ENCODE measurements around the gene CCDC175.

CCDC175 gene

GRCh38 chr14:59532419-59532818, 44.2 kb downstream of the CCDC175 start:
- no peak for ATAC-seq

DNA sequence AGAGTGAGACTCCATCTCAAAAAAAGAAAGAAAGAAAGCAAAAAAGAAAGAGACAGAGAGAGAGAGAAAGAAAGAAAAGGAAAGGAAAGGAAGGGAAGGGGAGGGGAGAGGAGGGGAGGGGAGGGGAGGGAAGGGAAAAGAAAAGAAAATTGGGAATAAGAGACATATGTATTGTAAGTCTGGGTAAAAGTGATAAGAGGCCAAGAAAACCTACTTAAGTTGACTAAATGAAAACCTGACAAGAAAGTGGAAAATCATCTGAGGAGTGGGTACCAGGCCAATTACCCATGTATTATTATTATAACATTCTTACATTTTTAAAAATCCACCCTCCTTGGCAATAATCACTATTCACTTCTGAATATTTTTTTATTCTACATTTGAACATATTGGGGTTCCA, 46.3 kb downstream of the CCDC175 start:
- ATAC-seq = no peak
- TF ChIP-seq GLIS3 (CRISPR knock-in tag; IDR thresholded peaks at IDR 0.05) (no peak), ZNF8 (CRISPR knock-in tag; IDR thresholded peaks at IDR 0.05) (no peak), CREB5 (CRISPR knock-in tag; IDR thresholded peaks at IDR 0.05; ENCODE audit: low read depth) (no peak), SNAI2 (CRISPR knock-in tag; IDR thresholded peaks at IDR 0.05) (no peak), PATZ1 (CRISPR knock-in tag; IDR thresholded peaks at IDR 0.05; ENCODE audit: borderline replicate concordance) (no peak), POU6F1 (CRISPR knock-in tag; IDR thresholded peaks at IDR 0.05; ENCODE audit: borderline replicate concordance, low read depth) (no peak), BACH2 (CRISPR knock-in tag; IDR thresholded peaks at IDR 0.05; ENCODE audit: borderline replicate concordance) (no peak), PPARA (CRISPR knock-in tag; IDR thresholded peaks at IDR 0.05; ENCODE audit: borderline replicate concordance) (no peak), ZFP30 (CRISPR knock-in tag; IDR thresholded peaks at IDR 0.05) (no peak), ZNF565 (CRISPR knock-in tag; conservative IDR thresholded peaks at IDR 0.05; ENCODE audit: low read depth) (no peak), OSR1 (CRISPR knock-in tag; IDR thresholded peaks at IDR 0.05) (no peak), ESRRG (CRISPR knock-in tag; IDR thresholded peaks at IDR 0.05) (no peak), RARB (CRISPR knock-in tag; IDR thresholded peaks at IDR 0.05) (no peak), ZNF70 (CRISPR knock-in tag; IDR thresholded peaks at IDR 0.05) (no peak), ISL1 (CRISPR knock-in tag; IDR thresholded peaks at IDR 0.05) (no peak), ZC3H10 (CRISPR knock-in tag; IDR thresholded peaks at IDR 0.05) (no peak), ARNTL (CRISPR knock-in tag; IDR thresholded peaks at IDR 0.05; ENCODE audit: borderline replicate concordance, low read depth) (no peak), TCF4 (CRISPR knock-in tag; IDR thresholded peaks at IDR 0.05; ENCODE audit: borderline replicate concordance) (no peak), TSHZ2 (CRISPR knock-in tag; IDR thresholded peaks at IDR 0.05) (no peak)

More at GRCh38 chr14:59532419-59532818, 44.2 kb downstream of the CCDC175 start:
- no peak for TF ChIP-seq RARB (CRISPR knock-in tag; IDR thresholded peaks at IDR 0.05)
- TF ChIP-seq ARNTL (CRISPR knock-in tag; IDR thresholded peaks at IDR 0.05; ENCODE audit: borderline replicate concordance, low read depth) = no peak
- no peak for TF ChIP-seq ZFP3 (CRISPR knock-in tag; IDR thresholded peaks at IDR 0.05)
- TF ChIP-seq ZNF8 (CRISPR knock-in tag; IDR thresholded peaks at IDR 0.05) = no peak
- TF ChIP-seq ISL1 (CRISPR knock-in tag; IDR thresholded peaks at IDR 0.05) = no peak
- TF ChIP-seq CSDC2 (CRISPR knock-in tag; IDR thresholded peaks at IDR 0.05) = no peak
- no peak for TF ChIP-seq PPARA (CRISPR knock-in tag; IDR thresholded peaks at IDR 0.05; ENCODE audit: borderline replicate concordance)
- no peak for TF ChIP-seq ZNF70 (CRISPR knock-in tag; IDR thresholded peaks at IDR 0.05)

GRCh38 chr14:59529189-59529588, 47.4 kb downstream of the CCDC175 start:
- TF ChIP-seq ESRRG (CRISPR knock-in tag; IDR thresholded peaks at IDR 0.05) (no peak), SNAI2 (CRISPR knock-in tag; IDR thresholded peaks at IDR 0.05) (no peak), BACH2 (CRISPR knock-in tag; IDR thresholded peaks at IDR 0.05; ENCODE audit: borderline replicate concordance) (no peak), ZC3H10 (CRISPR knock-in tag; IDR thresholded peaks at IDR 0.05) (no peak), TOX (CRISPR knock-in tag; IDR thresholded peaks at IDR 0.05; ENCODE audit: borderline replicate concordance) (no peak), PPARA (CRISPR knock-in tag; IDR thresholded peaks at IDR 0.05; ENCODE audit: borderline replicate concordance) (no peak), ZNF565 (CRISPR knock-in tag; conservative IDR thresholded peaks at IDR 0.05; ENCODE audit: low read depth) (no peak), RARB (CRISPR knock-in tag; IDR thresholded peaks at IDR 0.05) (no peak), ARNTL (CRISPR knock-in tag; IDR thresholded peaks at IDR 0.05; ENCODE audit: borderline replicate concordance, low read depth) (no peak), ZFP30 (CRISPR knock-in tag; IDR thresholded peaks at IDR 0.05) (no peak), PATZ1 (CRISPR knock-in tag; IDR thresholded peaks at IDR 0.05; ENCODE audit: borderline replicate concordance) (no peak), ISL1 (CRISPR knock-in tag; IDR thresholded peaks at IDR 0.05) (no peak), OSR1 (CRISPR knock-in tag; IDR thresholded peaks at IDR 0.05) (no peak), POU6F1 (CRISPR knock-in tag; IDR thresholded peaks at IDR 0.05; ENCODE audit: borderline replicate concordance, low read depth) (no peak), ZNF8 (CRISPR knock-in tag; IDR thresholded peaks at IDR 0.05) (no peak)
- ATAC-seq = no peak
